GM12878 (cell line): ENCODE results near the gene FAM167B. TPM values are rescaled to one million over a fixed set of nuclear protein-coding genes. Genes with fewer than 3 reads are reported as not detected.

Source experiments
- ATAC-seq: fragments of 200-7000 bp; cut with Tn5 transposase; 3 replicates; pipeline ENCODE4 v1.9.1; 2020; ENCODE audit warnings: mild to moderate bottlenecking, moderate library complexity
- BruUV-seq: library from RNA; stranded (reverse); fragments of 400-500 nt; replicated peaks from 2 replicates; lab custom pipeline; 2021; lab: Mats Ljungman, UMichigan
- CTCF ChIA-PET: fragments of 300-600 bp; sonication (Branson Sonifier 250); formaldehyde crosslinking; extraction: SDS; loops from one replicate; lab custom pipeline; 2021; ENCODE audit warnings: inconsistent platforms; lab: Yijun Ruan, JAX
- POLR2A ChIA-PET: fragments of 350-600 bp; formaldehyde crosslinking; extraction: SDS; loops from one replicate; lab custom pipeline; 2021; ENCODE audit warnings: inconsistent platforms; lab: Charles Lee
- RAD21 ChIA-PET: fragments of 300-600 bp; sonication (Branson Sonifier 250); formaldehyde crosslinking; loops from one replicate; lab custom pipeline; 2023; ENCODE audit warnings: antibody characterized with exemption; ENCODE audit not compliant: unreplicated experiment; lab: Charles Lee
- SMC1A ChIA-PET: fragments of 300-600 bp; sonication (Branson Sonifier 250); formaldehyde crosslinking; loops from one replicate; lab custom pipeline; 2023; ENCODE audit not compliant: unreplicated experiment, uncharacterized antibody; lab: Charles Lee
- DNase-seq: peaks from one replicate; pipeline ENCODE4 v3.0.0-alpha.2; 2011; ENCODE audit warnings: low read depth, low spot score
- FAIRE-seq: peaks from 3 replicates; lab custom pipeline; 2011; peaks lifted over from hg19 to GRCh38; lab: Jason Lieb, UNC
- H2AFZ ChIP-seq: 2 replicates; pipeline ENCODE4 v1.6.0; 2011; ENCODE audit warnings: low read depth, low read length, control low read depth; ENCODE audit not compliant: control insufficient read depth
- H3K27ac ChIP-seq: 2 replicates; pipeline ENCODE4 v1.5.1; 2011; ENCODE audit warnings: control low read depth; ENCODE audit not compliant: control insufficient read depth, insufficient read depth
- H3K27me3 ChIP-seq, 2 experiments: replicated peaks in 1 of 2; 2 replicates each; pipeline versions ENCODE4 v1.6.0 to v1.6.1; 2011; ENCODE audit warnings: low read length in 1 of 2; ENCODE audit not compliant: control insufficient read depth in 2 of 2, insufficient read depth in 2 of 2
- H3K36me3 ChIP-seq, 2 experiments: 2 replicates each; pipeline ENCODE4 v1.5.1; 2011; ENCODE audit warnings: low read length in 1 of 2; ENCODE audit not compliant: control insufficient read depth in 2 of 2, insufficient read depth in 2 of 2
- H3K4me1 ChIP-seq: 2 replicates; pipeline ENCODE4 v1.6.1; 2011; ENCODE audit warnings: mild to moderate bottlenecking, low read length, moderate library complexity, mixed read lengths; ENCODE audit not compliant: control insufficient read depth, insufficient read depth
- H3K4me2 ChIP-seq: 2 replicates; pipeline ENCODE4 v1.6.0; 2011; ENCODE audit warnings: control low read depth; ENCODE audit not compliant: control insufficient read depth, insufficient read depth
- H3K4me3 ChIP-seq: fragments of 200-600 bp; sonication (generic); 2 replicates; pipeline ENCODE4 v1.5.1; 2016
- H3K79me2 ChIP-seq: 2 replicates; pipeline ENCODE4 v1.6.0; 2011; ENCODE audit warnings: low read length; ENCODE audit not compliant: control insufficient read depth, insufficient read depth
- H3K9ac ChIP-seq: 2 replicates; pipeline ENCODE4 v1.8.0; 2011; ENCODE audit warnings: low read length, control low read depth, mixed read lengths; ENCODE audit not compliant: control insufficient read depth, insufficient read depth
- H3K9me3 ChIP-seq: replicated peaks from 3 replicates; pipeline ENCODE4 v1.5.1; 2011; ENCODE audit warnings: mild to moderate bottlenecking, low read length; ENCODE audit not compliant: control insufficient read depth, insufficient read depth
- H4K20me1 ChIP-seq: 2 replicates; pipeline ENCODE4 v1.6.0; 2011; ENCODE audit not compliant: control insufficient read depth, insufficient read depth
- ATF7 ChIP-seq: fragments of 450-650 bp; IDR thresholded peaks from 2 replicates; pipeline ENCODE4 v1.6.1; 2016; ENCODE audit warnings: low read depth, mild to moderate bottlenecking
- CBX3 ChIP-seq: fragments of 200-600 bp; sonication (generic); IDR thresholded peaks from 2 replicates; pipeline ENCODE4 v1.6.1; 2016; ENCODE audit warnings: low read depth, borderline replicate concordance
- EP300 ChIP-seq, 2 experiments: fragments of 150-350 bp in 1 of 2; IDR thresholded peaks; 2 replicates each; pipeline ENCODE4 v1.6.1; 2011 to 2012; ENCODE audit warnings: low read depth in 2 of 2, low read length in 2 of 2, borderline replicate concordance in 1 of 2, improper control_type of control experiment in 1 of 2, inconsistent platforms in 1 of 2; ENCODE audit not compliant: control insufficient read depth in 1 of 2
- FOXK2 ChIP-seq: fragments of 450-650 bp; IDR thresholded peaks from 2 replicates; pipeline ENCODE4 v1.6.1; 2017; ENCODE audit warnings: mild to moderate bottlenecking, moderate library complexity
- HDAC2 ChIP-seq: fragments of 200-600 bp; sonication (generic); IDR thresholded peaks from 2 replicates; pipeline ENCODE4 v1.6.1; 2017
- IKZF2 ChIP-seq, 2 experiments: fragments of 450-650 bp; IDR thresholded peaks; 2 replicates each; pipeline ENCODE4 v1.6.1; 2017; ENCODE audit warnings: mild to moderate bottlenecking in 2 of 2, moderate library complexity in 2 of 2
- KAT2A ChIP-seq: conservative IDR thresholded peaks from 2 replicates; pipeline ENCODE4 v1.6.1; 2011; ENCODE audit warnings: low read depth, low read length; ENCODE audit not compliant: control insufficient read depth
- KDM1A ChIP-seq: fragments of 200-600 bp; sonication (generic); IDR thresholded peaks from 2 replicates; pipeline ENCODE4 v1.6.1; 2016; ENCODE audit warnings: borderline replicate concordance
- NBN ChIP-seq: fragments of 450-650 bp; IDR thresholded peaks from 2 replicates; pipeline ENCODE4 v1.6.1; 2016
- NFYA ChIP-seq: IDR thresholded peaks from 2 replicates; pipeline ENCODE4 v1.6.1; 2011; ENCODE audit warnings: low read depth, mild to moderate bottlenecking, low read length, improper control_type of control experiment, borderline replicate concordance
- PKNOX1 ChIP-seq: fragments of 450-650 bp; IDR thresholded peaks from 2 replicates; pipeline ENCODE4 v1.6.1; 2016; ENCODE audit warnings: mild to moderate bottlenecking
- POLR2AphosphoS2 ChIP-seq: IDR thresholded peaks from 2 replicates; pipeline ENCODE4 v1.6.1; 2011; ENCODE audit warnings: low read depth, mild to moderate bottlenecking, low read length, improper control_type of control experiment, moderate library complexity
- RUNX3 ChIP-seq: IDR thresholded peaks from 2 replicates; pipeline ENCODE4 v1.6.1; 2012; ENCODE audit warnings: low read length, inconsistent platforms
- SMAD5 ChIP-seq: IDR thresholded peaks from 2 replicates; pipeline ENCODE4 v1.6.1; 2016; ENCODE audit warnings: antibody characterized with exemption, low read depth
- STAT1 ChIP-seq: fragments of 450-650 bp; conservative IDR thresholded peaks from 2 replicates; pipeline ENCODE4 v1.6.1; 2014; ENCODE audit warnings: antibody characterized with exemption, mild to moderate bottlenecking
- YY1 ChIP-seq: IDR thresholded peaks from 2 replicates; pipeline ENCODE4 v1.6.1; 2011; ENCODE audit warnings: low read depth, mild to moderate bottlenecking, low read length
- ZNF24 ChIP-seq: fragments of 450-650 bp; IDR thresholded peaks from 2 replicates; pipeline ENCODE4 v1.6.1; 2017; ENCODE audit warnings: antibody characterized with exemption, mild to moderate bottlenecking
- ZNF274 ChIP-seq: IDR thresholded peaks from one replicate; pipeline ENCODE4 v1.8.0; 2011; ENCODE audit not compliant: insufficient read length, insufficient read depth
- ZNF687 ChIP-seq: fragments of 450-650 bp; IDR thresholded peaks from 2 replicates; pipeline ENCODE4 v1.6.1; 2017; ENCODE audit warnings: mild to moderate bottlenecking, moderate library complexity
- ZSCAN29 ChIP-seq: fragments of 450-650 bp; IDR thresholded peaks from 2 replicates; pipeline ENCODE4 v1.6.1; 2017; ENCODE audit warnings: mild to moderate bottlenecking, moderate library complexity
- WGBS: methylation state at CpG from one replicate; pipeline ENCODE4 v1.1.6; 2016; ENCODE audit warnings: low lambda C conversion rate; ENCODE audit not compliant: insufficient replicate concordance, insufficient coverage; ENCODE audit errors: missing lambda C conversion rate; 5-methylcytosine and 5-hydroxymethylcytosine counted together
- in situ Hi-C: fragments of 300-500 bp; cut with MboI; formaldehyde crosslinking; loops from 9 replicates; pipeline ENCODE4 v1.14.3; 2018; ENCODE audit warnings: mixed read lengths
- intact Hi-C: fragments of 100-400 bp; cut with micrococcal nuclease; formaldehyde crosslinking; loops from one replicate; pipeline ENCODE4 v1.14.2; 2022; ENCODE audit not compliant: unreplicated experiment
- polyA plus RNA-seq, 11 experiments: library from polyadenylated mRNA; depleted of rRNA in 4 of 11; unstranded in 6 of 11; stranded (reverse) in 5 of 11; fragments of >200 nt; fragmentation: Nextera tagmentation in 4 of 11; fragmentation: Illumina TruSeq in 1 of 11; extraction: Ambion mirVana in 4 of 11; extraction: Trizol in 1 of 11; gene quantifications; 1 replicate in 1 of 11; 2 replicates in 10 of 11; pipeline versions ENCODE4 v1.2.1 to v1.2.3, GENCODE V29; 2011 to 2016; ENCODE audit warnings: inconsistent platforms in 2 of 11, missing spikeins in 2 of 11, low read depth in 1 of 11
- total RNA-seq, 4 experiments: library from RNA; depleted of rRNA in 3 of 4; stranded (reverse); fragments of >200 nt in 3 of 4; fragmentation: Illumina TruSeq in 1 of 4; extraction: Trizol in 1 of 4; gene quantifications; 2 replicates each; pipeline versions ENCODE4 v1.2.1 to v1.2.3, GENCODE V29; 2013 to 2021

The FAM167B gene
- total and polyA plus RNA-seq, 10 of the 15 experiments (the other 5 are each of a cell fraction or from before 2014, with no cell fraction given) = 0.07 to 1.2 (median 0.36) TPM; not detected in 2

- in situ Hi-C loops (no loop called here), intact Hi-C loops (no loop called here)
- H3K4me3 ChIP-seq = no peak overlapping the region
- H3K27ac ChIP-seq = no peak overlapping the region
- peaks cover 0 to 14% of the 10 kb centered on the region in 2 experiments; a peak in 3 of 4 replicates for H3K36me3 ChIP-seq
- POLR2A ChIA-PET = interaction anchor here (0.6 kb wide), 1 partner anchor 24 kb away, joined by 3 read pairs; no protein-coding TSS in a partner anchor
- RAD21 ChIA-PET = interaction anchor here (0.6 to 1.7 kb wide), 3 partner anchors 22 to 389 kb away, joined by 3 to 5 read pairs (median 3); no protein-coding TSS in a partner anchor
- CTCF ChIA-PET = interaction anchor here (1.0 to 6.0 kb wide), 7 partner anchors 16 to 182 kb away, joined by 3 to 46 read pairs (median 4); partner anchors contain the start of gene FAM167B
- SMC1A ChIA-PET = interaction anchor here (0.6 to 1.3 kb wide), 6 partner anchors 11 to 182 kb away, joined by 3 to 4 read pairs (median 3); no protein-coding TSS in a partner anchor
- H3K4me1 ChIP-seq = peaks cover 10% of the 10 kb centered on the region
- ATAC-seq = no peak
- H4K20me1 ChIP-seq = no peaks in the 10 kb centered on the region
- TF ChIP-seq ZSCAN29 = no peak
- TF ChIP-seq CBX3 = no peak
- no peak for TF ChIP-seq HDAC2
- no peak for TF ChIP-seq ZNF687
- no peak for TF ChIP-seq ZNF24
- TF ChIP-seq EP300 (IDR thresholded peaks at IDR 0.05; ENCODE audit: borderline replicate concordance in 1 of 2, control insufficient read depth in 1 of 2, low read depth in 2 of 2, low read length in 2 of 2) = no peak
- no peak for TF ChIP-seq ZNF274
- no peak for TF ChIP-seq POLR2AphosphoS2
- TF ChIP-seq NBN = no peak
- TF ChIP-seq RUNX3 = no peak
- TF ChIP-seq STAT1 = no peak
- no peak for TF ChIP-seq KDM1A
- TF ChIP-seq PKNOX1 = no peak
- TF ChIP-seq NFYA = no peak
- TF ChIP-seq ATF7 = no peak
- TF ChIP-seq KAT2A = no peak
- no peak for TF ChIP-seq IKZF2 (IDR thresholded peaks at IDR 0.05)
- TF ChIP-seq FOXK2 = no peak
- no peak for TF ChIP-seq YY1
- no peak for TF ChIP-seq SMAD5
- BruUV-seq = no TSS peak
- no peaks in the 10 kb centered on the region for H3K9me3 ChIP-seq
- H3K79me2 ChIP-seq = peaks cover 25% of the 10 kb centered on the region
- H3K9ac ChIP-seq = no peak overlapping the region
- no peaks in the 10 kb centered on the region for H3K27me3 ChIP-seq
- FAIRE-seq = no peak
- no peak overlapping the region for H2AFZ ChIP-seq
- no peak for DNase-seq
- H3K4me2 ChIP-seq = no peak overlapping the region
- 65% methylated on average over 5 of the region's 7 CpGs for WGBS
These were observed 28.0 kb upstream of the FAM167B start for GRCh38 chr1:32219022-32219421.
